Measurements from ENCODE around the gene NLRP8.
"Not testable (repeated sequence)": the region's sequence is repeated elsewhere in the genome, so short reads cannot be mapped to it uniquely, and the experiment has no call there.

NLRP8 gene

DNA sequence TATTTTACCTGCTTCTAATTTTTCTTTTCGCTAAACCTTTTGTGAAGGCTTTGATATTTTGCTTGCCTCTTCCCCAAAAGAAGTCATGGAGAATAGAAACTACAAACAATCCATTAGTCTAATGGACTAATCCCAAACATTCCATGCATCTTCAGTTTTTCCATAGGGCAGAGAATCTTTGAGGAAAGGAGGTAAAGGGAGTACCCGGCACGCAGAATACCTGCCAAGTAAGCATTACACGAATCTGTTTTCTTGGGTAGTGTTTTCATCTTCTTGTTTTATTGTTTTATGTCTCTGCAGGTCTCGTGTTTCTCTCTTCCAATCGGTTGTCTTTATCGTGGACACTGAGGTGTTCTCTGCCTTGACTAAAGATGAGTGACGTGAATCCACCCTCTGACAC lies at the start of gene NLRP8:
Gene NLRP8 (plus strand): TSS at position 301 of the 400 bp plus-strand sequence.
- Mint-ChIP-seq H3K9me3 (peaks cover 38% of the 10 kb centered on the region), H3K36me3 (ENCODE audit: low read depth) (peaks cover 2% of the 10 kb centered on the region), H3K27ac (no peak within 1 kb of the TSS), H3K27me3 (ENCODE audit: low read depth) (no peaks in the 10 kb centered on the region), H3K4me3 (no peak within 1 kb of the TSS), H3K4me1 (ENCODE audit: low read depth) (no peaks in the 10 kb centered on the region)

DNA sequence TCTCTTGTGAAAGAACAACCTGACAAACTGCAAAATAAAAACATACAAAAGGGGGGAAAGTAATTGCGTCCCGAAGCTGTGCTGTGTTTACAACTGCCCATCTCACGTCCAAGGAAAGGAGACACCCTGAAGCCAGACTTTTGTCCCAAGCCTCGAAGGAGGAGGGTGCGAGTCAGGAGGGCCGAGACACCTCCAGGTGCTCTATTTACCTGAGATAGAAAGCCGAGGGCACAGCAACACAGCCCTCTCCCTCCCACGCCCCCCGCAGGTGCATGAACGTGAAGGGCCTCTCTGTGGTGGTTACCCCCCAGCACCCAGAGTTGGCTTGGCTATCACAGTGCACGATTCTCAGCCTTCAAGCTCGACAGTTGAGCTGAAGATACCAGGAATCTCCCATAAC lies 48.7 kb upstream of the NLRP8 start:
- H3K9me3 Mint-ChIP-seq: peaks cover 60% of the 10 kb centered on the region
- H3K36me3 Mint-ChIP-seq (ENCODE audit: low read depth): peaks cover 1% of the 10 kb centered on the region
- H3K4me1 Mint-ChIP-seq (ENCODE audit: low read depth): no peaks in the 10 kb centered on the region
- H3K4me3 Mint-ChIP-seq: no peak overlapping the region
- H3K27ac Mint-ChIP-seq: no peak overlapping the region
- H3K27me3 Mint-ChIP-seq (ENCODE audit: low read depth): no peaks in the 10 kb centered on the region

DNA sequence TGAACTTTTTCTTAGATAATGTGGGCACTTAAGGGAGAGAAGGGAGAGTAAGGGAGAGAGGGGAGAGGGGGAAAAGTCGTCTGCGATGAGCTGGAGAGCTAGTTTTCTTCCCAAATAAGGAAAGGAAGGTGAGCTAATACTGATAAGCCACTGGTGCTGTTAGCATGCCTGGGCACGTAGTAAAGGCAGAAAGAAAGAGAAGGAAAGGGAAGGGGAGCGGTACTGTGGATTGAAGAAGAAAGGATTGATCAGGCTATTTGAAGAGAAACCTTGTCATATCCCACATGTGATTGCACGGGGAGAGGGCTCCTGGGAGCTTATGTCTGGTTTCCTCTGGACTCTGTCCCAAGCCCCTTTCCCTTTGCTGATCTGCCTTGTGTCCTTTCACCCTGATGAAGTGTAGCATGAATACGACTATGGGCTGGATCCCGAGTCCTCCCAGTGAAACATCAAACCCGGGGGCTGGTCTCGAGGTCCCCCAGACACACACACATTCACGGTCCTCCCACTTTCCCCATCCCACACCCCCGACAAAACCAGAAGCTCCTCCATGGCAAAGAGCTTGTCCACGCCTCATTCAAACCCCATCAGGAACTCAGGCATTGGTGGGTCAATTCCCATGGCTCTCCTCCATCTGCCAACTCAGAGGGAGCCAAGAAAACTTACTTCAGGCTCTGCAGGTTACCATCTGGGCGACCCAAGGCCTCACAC lies 46.1 kb upstream of the NLRP8 start:
- peaks cover 66% of the 10 kb centered on the region for H3K9me3 Mint-ChIP-seq
- no peaks in the 10 kb centered on the region for H3K4me1 Mint-ChIP-seq (ENCODE audit: low read depth)
- H3K27me3 Mint-ChIP-seq (ENCODE audit: low read depth): no peaks in the 10 kb centered on the region
- H3K36me3 Mint-ChIP-seq (ENCODE audit: low read depth): no peaks in the 10 kb centered on the region
- no peak overlapping the region for H3K27ac Mint-ChIP-seq
- H3K4me3 Mint-ChIP-seq: no peak overlapping the region

DNA sequence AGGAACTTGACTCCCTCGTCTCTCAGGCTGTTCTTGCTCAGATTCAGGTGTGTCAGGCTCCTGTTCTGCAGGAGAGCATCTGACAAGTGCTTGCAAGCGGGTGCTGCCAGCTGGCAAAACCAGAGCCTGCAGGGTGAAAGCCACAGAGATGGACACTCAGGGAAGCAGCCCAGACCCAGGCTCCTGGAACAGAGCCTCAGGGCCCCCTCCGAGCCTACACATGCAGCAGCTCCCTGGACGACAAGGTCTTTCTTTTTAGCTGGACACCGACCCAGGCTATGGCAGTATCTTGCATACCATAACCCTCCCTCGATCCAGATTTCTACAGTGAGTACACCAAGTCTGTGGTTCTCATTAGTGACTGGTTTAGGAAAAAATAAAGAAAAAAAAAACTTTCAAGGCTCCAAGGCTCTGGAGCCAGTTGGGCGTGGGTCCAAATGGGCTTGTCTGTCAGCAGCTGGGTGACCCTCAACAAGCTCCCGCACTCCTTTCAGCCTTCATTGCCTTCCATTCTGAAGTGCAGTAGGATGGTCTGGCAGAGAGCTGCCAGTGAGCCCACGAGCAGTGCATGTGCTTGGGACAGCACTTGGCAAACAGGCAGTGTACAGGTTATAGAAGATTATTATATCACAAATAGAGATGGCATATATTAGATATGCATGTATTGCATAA lies 45.4 kb upstream of the NLRP8 start:
- no peaks in the 10 kb centered on the region for H3K36me3 Mint-ChIP-seq (ENCODE audit: low read depth)
- H3K4me1 Mint-ChIP-seq (ENCODE audit: low read depth): no peaks in the 10 kb centered on the region
- H3K27me3 Mint-ChIP-seq (ENCODE audit: low read depth): no peaks in the 10 kb centered on the region
- H3K4me3 Mint-ChIP-seq: no peak overlapping the region
- H3K27ac Mint-ChIP-seq: no peak overlapping the region
- peaks cover 63% of the 10 kb centered on the region for H3K9me3 Mint-ChIP-seq

- Mint-ChIP-seq H3K27ac (no peak overlapping the region), H3K27me3 (ENCODE audit: low read depth) (no peaks in the 10 kb centered on the region), H3K36me3 (ENCODE audit: low read depth) (no peaks in the 10 kb centered on the region), H3K4me3 (no peak overlapping the region), H3K9me3 (peaks cover 73% of the 10 kb centered on the region), H3K4me1 (ENCODE audit: low read depth) (no peaks in the 10 kb centered on the region)
Measured at GRCh38 chr19:55907286-55907685, 40.3 kb upstream of the NLRP8 start.

DNA sequence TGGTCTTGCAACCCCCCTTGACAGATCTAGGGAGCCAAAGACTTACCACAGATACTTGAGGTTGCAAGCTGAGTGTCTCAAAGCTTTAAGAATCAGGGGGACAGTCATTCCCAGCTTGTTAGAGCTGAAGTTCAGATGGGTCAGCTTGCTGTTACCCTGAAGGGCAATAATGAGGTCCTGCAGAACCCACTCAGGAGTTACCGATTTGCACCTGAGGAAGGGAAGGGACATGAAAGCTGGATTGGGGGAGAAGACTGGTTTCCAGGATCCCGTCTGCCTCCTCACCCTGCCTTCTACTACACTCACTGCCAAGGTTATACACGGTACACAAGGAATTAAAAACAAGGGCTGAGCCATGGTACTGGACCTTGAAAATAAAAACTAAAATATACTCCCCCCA lies 39.9 kb upstream of the NLRP8 start:
- no peaks in the 10 kb centered on the region for H3K36me3 Mint-ChIP-seq (ENCODE audit: low read depth)
- no peak overlapping the region for H3K27ac Mint-ChIP-seq
- peaks cover 74% of the 10 kb centered on the region for H3K9me3 Mint-ChIP-seq
- no peak overlapping the region for H3K4me3 Mint-ChIP-seq
- no peaks in the 10 kb centered on the region for H3K27me3 Mint-ChIP-seq (ENCODE audit: low read depth)
- H3K4me1 Mint-ChIP-seq (ENCODE audit: low read depth): no peaks in the 10 kb centered on the region

- H3K27me3 Mint-ChIP-seq (ENCODE audit: low read depth): no peaks in the 10 kb centered on the region
- no peak overlapping the region for H3K4me3 Mint-ChIP-seq
- peaks cover under 1% of the 10 kb centered on the region for H3K36me3 Mint-ChIP-seq (ENCODE audit: low read depth)
- H3K9me3 Mint-ChIP-seq: peaks cover 74% of the 10 kb centered on the region
- H3K4me1 Mint-ChIP-seq (ENCODE audit: low read depth): no peaks in the 10 kb centered on the region
- no peak overlapping the region for H3K27ac Mint-ChIP-seq
Measured at GRCh38 chr19:55909801-55910200, 37.8 kb upstream of the NLRP8 start.

DNA sequence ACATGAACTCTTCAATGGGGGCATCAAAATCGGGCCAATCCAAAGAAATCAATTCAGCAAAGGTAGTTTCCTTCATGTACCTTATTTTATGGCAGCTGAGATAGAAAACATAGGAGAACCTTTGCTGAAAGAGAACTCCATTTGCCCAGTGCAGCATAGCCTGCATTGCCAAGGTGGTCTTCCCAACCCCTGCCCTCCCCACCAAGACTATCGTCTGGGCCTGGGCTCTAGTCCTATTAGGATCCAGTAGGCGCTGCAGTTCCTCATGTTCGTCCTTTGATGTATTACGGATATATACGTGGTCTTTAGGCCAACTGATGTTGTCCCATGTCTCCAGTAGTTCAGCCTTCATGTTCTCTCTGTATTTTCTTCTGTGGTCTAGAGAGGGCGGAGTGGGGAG lies 34.7 kb upstream of the NLRP8 start:
- Mint-ChIP-seq H3K4me3 (no peak overlapping the region), H3K27me3 (ENCODE audit: low read depth) (no peaks in the 10 kb centered on the region), H3K36me3 (ENCODE audit: low read depth) (peaks cover 3% of the 10 kb centered on the region), H3K4me1 (ENCODE audit: low read depth) (no peaks in the 10 kb centered on the region), H3K9me3 (peaks cover 78% of the 10 kb centered on the region), H3K27ac (no peak overlapping the region)

- Mint-ChIP-seq H3K27me3 (ENCODE audit: low read depth) (no peaks in the 10 kb centered on the region), H3K4me3 (no peak overlapping the region), H3K27ac (no peak overlapping the region), H3K4me1 (ENCODE audit: low read depth) (no peaks in the 10 kb centered on the region), H3K9me3 (peaks cover 79% of the 10 kb centered on the region), H3K36me3 (ENCODE audit: low read depth) (peaks cover 3% of the 10 kb centered on the region)
Measured at GRCh38 chr19:55913643-55914268, 33.9 kb upstream of the NLRP8 start.

- H3K4me1 Mint-ChIP-seq (ENCODE audit: low read depth): no peaks in the 10 kb centered on the region
- no peaks in the 10 kb centered on the region for H3K36me3 Mint-ChIP-seq (ENCODE audit: low read depth)
- no peaks in the 10 kb centered on the region for H3K27me3 Mint-ChIP-seq (ENCODE audit: low read depth)
- H3K27ac Mint-ChIP-seq: no peak overlapping the region
- H3K9me3 Mint-ChIP-seq: peaks cover 75% of the 10 kb centered on the region
- H3K4me3 Mint-ChIP-seq: no peak overlapping the region
Measured at GRCh38 chr19:55923556-55923955, 24.1 kb upstream of the NLRP8 start.

GRCh38 chr19:55927991-55928390 lies 19.6 kb upstream of the NLRP8 start:
- H3K27ac Mint-ChIP-seq: no peak overlapping the region
- peaks cover 61% of the 10 kb centered on the region for H3K9me3 Mint-ChIP-seq
- H3K27me3 Mint-ChIP-seq (ENCODE audit: low read depth): no peaks in the 10 kb centered on the region
- no peak overlapping the region for H3K4me3 Mint-ChIP-seq
- H3K4me1 Mint-ChIP-seq (ENCODE audit: low read depth): no peaks in the 10 kb centered on the region
- H3K36me3 Mint-ChIP-seq (ENCODE audit: low read depth): no peaks in the 10 kb centered on the region

- peaks cover 61% of the 10 kb centered on the region for H3K9me3 Mint-ChIP-seq
- H3K27ac Mint-ChIP-seq; H3K27me3 Mint-ChIP-seq (ENCODE audit: low read depth); H3K4me1 Mint-ChIP-seq (ENCODE audit: low read depth); H3K4me3 Mint-ChIP-seq; H3K36me3 Mint-ChIP-seq (ENCODE audit: low read depth): not testable (repeated sequence)
Measured at GRCh38 chr19:55929258-55929657, 18.4 kb upstream of the NLRP8 start.

- no peak overlapping the region for H3K27ac Mint-ChIP-seq
- H3K9me3 Mint-ChIP-seq: peaks cover 66% of the 10 kb centered on the region
- H3K27me3 Mint-ChIP-seq (ENCODE audit: low read depth): no peaks in the 10 kb centered on the region
- H3K4me3 Mint-ChIP-seq: no peak overlapping the region
- H3K4me1 Mint-ChIP-seq (ENCODE audit: low read depth): no peaks in the 10 kb centered on the region
- H3K36me3 Mint-ChIP-seq (ENCODE audit: low read depth): no peaks in the 10 kb centered on the region
Measured at GRCh38 chr19:55930996-55931515, 16.6 kb upstream of the NLRP8 start.

DNA sequence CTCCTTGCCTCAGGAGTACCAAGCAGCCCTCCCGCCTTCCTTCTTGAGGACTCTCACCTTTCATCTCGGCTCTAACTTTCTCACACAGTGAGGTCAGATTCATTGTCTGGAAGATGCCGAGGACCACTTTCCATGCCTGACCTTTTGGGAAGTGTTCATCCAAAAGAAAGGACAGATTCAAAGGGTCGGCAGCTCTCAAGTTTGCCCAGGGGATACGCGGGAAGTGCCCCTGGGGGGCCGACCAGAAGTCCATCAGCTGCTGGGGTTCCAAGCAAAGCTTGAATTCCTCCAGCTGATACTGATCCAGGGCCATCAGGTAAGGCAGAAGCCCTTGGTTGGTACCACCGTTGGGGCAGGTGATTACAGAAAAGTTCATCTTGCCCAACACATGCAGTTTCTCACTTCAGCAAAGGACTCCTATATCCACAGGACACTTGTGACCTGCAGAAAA lies 15.7 kb upstream of the NLRP8 start, which contains the start of gene NLRP13:
Gene NLRP13 (minus strand): TSS at position 401 of the 451 bp plus-strand sequence. CDS start 25 bp downstream, at position 376.
- Mint-ChIP-seq H3K4me3 (no peak within 1 kb of the TSS), H3K9me3 (peaks cover 61% of the 10 kb centered on the region), H3K27ac (no peak within 1 kb of the TSS), H3K36me3 (ENCODE audit: low read depth) (no peaks in the 10 kb centered on the region), H3K27me3 (ENCODE audit: low read depth) (no peaks in the 10 kb centered on the region), H3K4me1 (ENCODE audit: low read depth) (no peaks in the 10 kb centered on the region)

- H3K27ac Mint-ChIP-seq: no peak overlapping the region
- peaks cover 56% of the 10 kb centered on the region for H3K9me3 Mint-ChIP-seq
- H3K4me1 Mint-ChIP-seq (ENCODE audit: low read depth): no peaks in the 10 kb centered on the region
- no peak overlapping the region for H3K4me3 Mint-ChIP-seq
- no peaks in the 10 kb centered on the region for H3K36me3 Mint-ChIP-seq (ENCODE audit: low read depth)
- H3K27me3 Mint-ChIP-seq (ENCODE audit: low read depth): no peaks in the 10 kb centered on the region
Measured at GRCh38 chr19:55935206-55935605, 12.4 kb upstream of the NLRP8 start.

All from T-helper 1 cell treated with Interleukin-12 subunit alpha and Interleukin-12 subunit beta and Interleukin-4 antibody, amounts not matched to agents 30 μg/mL and 1 μg/mL, for 36 hours (primary cell).